Neural cell (in vitro differentiated cells): Measurements from ENCODE around the gene COQ2. TPM values are rescaled to one million over a fixed set of nuclear protein-coding genes. Genes with fewer than 3 reads are reported as not detected.

ENCODE experiments used
- H2AFZ ChIP-seq: fragments of 200-600, 300-800 bp; sonication (generic), shearing (Covaris generic); 2 replicates; pipeline ENCODE4 v1.6.0; 2014; ENCODE audit warnings: low read depth, mild to moderate bottlenecking, antibody characterized with exemption, low read length, moderate library complexity
- H3F3A ChIP-seq: fragments of 200-600 bp; shearing (Covaris generic); 2 replicates; pipeline ENCODE4 v1.6.1; 2016; ENCODE audit warnings: mild to moderate bottlenecking, moderate library complexity, mixed read lengths, antibody characterized with exemption, low read length; ENCODE audit not compliant: insufficient read depth, poor library complexity, severe bottlenecking
- H3K27ac ChIP-seq: fragments of 200-600, 300-800 bp; sonication (generic), shearing (Covaris generic); 2 replicates; pipeline ENCODE4 v1.5.1; 2014; ENCODE audit warnings: mild to moderate bottlenecking, low read length, moderate library complexity
- H3K27me3 ChIP-seq: fragments of 300-800, 200-600 bp; sonication (generic), shearing (Covaris generic); 2 replicates; pipeline ENCODE4 v1.6.0; 2014; ENCODE audit warnings: mild to moderate bottlenecking, low read depth, low read length, moderate library complexity; ENCODE audit not compliant: insufficient read depth
- H3K36me3 ChIP-seq: fragments of 300-800, 200-600 bp; sonication (generic), shearing (Covaris generic); 2 replicates; pipeline ENCODE4 v1.5.1; 2014; ENCODE audit warnings: mild to moderate bottlenecking, antibody characterized with exemption, low read length, moderate library complexity; ENCODE audit not compliant: insufficient read depth
- H3K4me2 ChIP-seq: fragments of 300-800, 200-600 bp; sonication (generic), shearing (Covaris generic); 2 replicates; pipeline ENCODE4 v1.6.0; 2014; ENCODE audit warnings: mild to moderate bottlenecking, low read length
- H3K4me3 ChIP-seq: fragments of 300-800, 200-600 bp; sonication (generic), shearing (Covaris generic); 2 replicates; pipeline ENCODE4 v1.5.1; 2014; ENCODE audit warnings: mild to moderate bottlenecking, low read length, moderate library complexity
- H3K79me2 ChIP-seq: fragments of 200-600 bp; shearing (Covaris generic); replicated peaks from 2 replicates; pipeline ENCODE4 v1.6.0; 2014; ENCODE audit warnings: mild to moderate bottlenecking, low read length, moderate library complexity; ENCODE audit not compliant: insufficient read depth
- H3K9ac ChIP-seq: fragments of 300-800, 200-600 bp; sonication (generic), shearing (Covaris generic); 2 replicates; pipeline ENCODE4 v1.6.1; 2016; ENCODE audit warnings: mild to moderate bottlenecking, low read length, mixed read lengths
- H3K9me2 ChIP-seq: fragments of 200-600 bp; shearing (Covaris generic); 2 replicates; pipeline ENCODE4 v1.6.1; 2016; ENCODE audit warnings: mild to moderate bottlenecking, low read length, mixed read lengths; ENCODE audit not compliant: insufficient read depth
- H3K9me3 ChIP-seq: fragments of 200-600, 300-800 bp; sonication (generic), shearing (Covaris generic); 2 replicates; pipeline ENCODE4 v1.6.1; 2016; ENCODE audit warnings: mild to moderate bottlenecking, mixed run types, low read length, moderate library complexity, mixed read lengths
- H4K20me1 ChIP-seq: fragments of 200-600 bp; shearing (Covaris generic); 2 replicates; pipeline ENCODE4 v1.6.1; 2016; ENCODE audit warnings: mild to moderate bottlenecking, mixed run types; ENCODE audit not compliant: insufficient read depth
- EP300 ChIP-seq: fragments of 450-650 bp; conservative IDR thresholded peaks from 2 replicates; pipeline ENCODE4 v1.6.1; 2014; ENCODE audit warnings: antibody characterized with exemption, mild to moderate bottlenecking, moderate library complexity; ENCODE audit not compliant: poor library complexity, severe bottlenecking
- EZH2 ChIP-seq: fragments of 200-600, 300-800 bp; shearing (Covaris generic), sonication (generic); IDR thresholded peaks from 2 replicates; pipeline ENCODE4 v1.6.1; 2014; ENCODE audit warnings: antibody characterized with exemption, low read length, borderline replicate concordance, mild to moderate bottlenecking; ENCODE audit not compliant: insufficient read depth, poor library complexity, severe bottlenecking
- MXI1 ChIP-seq: fragments of 450-650 bp; conservative IDR thresholded peaks from 2 replicates; pipeline ENCODE4 v1.6.1; 2014; ENCODE audit warnings: antibody characterized with exemption, mild to moderate bottlenecking; ENCODE audit not compliant: poor library complexity, severe bottlenecking
- POLR2AphosphoS5 ChIP-seq: IDR thresholded peaks from 2 replicates; pipeline ENCODE4 v1.6.1; 2012
- RAD21 ChIP-seq: fragments of 450-650 bp; conservative IDR thresholded peaks from 2 replicates; pipeline ENCODE4 v1.6.1; 2014; ENCODE audit warnings: antibody characterized with exemption, mild to moderate bottlenecking, moderate library complexity
- SMC3 ChIP-seq: fragments of 450-650 bp; conservative IDR thresholded peaks from 2 replicates; pipeline ENCODE4 v1.6.1; 2014; ENCODE audit warnings: antibody characterized with exemption, mild to moderate bottlenecking, moderate library complexity; ENCODE audit not compliant: poor library complexity
- TAF1 ChIP-seq: IDR thresholded peaks from 2 replicates; pipeline ENCODE4 v1.6.1; 2012; ENCODE audit warnings: low read depth
- polyA plus RNA-seq: library from polyadenylated mRNA; depleted of rRNA; stranded (reverse); fragments of >200 nt; gene quantifications from 2 replicates; pipeline ENCODE4 v1.2.3, GENCODE V29; 2014
- TF ChIP-seq, protein P1 (sequence below): IDR thresholded peaks from 2 replicates; pipeline ENCODE4 v1.6.1; 2012; ENCODE audit warnings: borderline replicate concordance
- TF ChIP-seq, protein P2 (sequence below): fragments of 450-650 bp; IDR thresholded peaks from 2 replicates; pipeline ENCODE4 v1.5.1; 2014; ENCODE audit warnings: antibody characterized with exemption, mild to moderate bottlenecking, moderate library complexity; ENCODE audit not compliant: poor library complexity, severe bottlenecking

Gene COQ2
- polyA plus RNA-seq, 1 donor from 2014 or later = 19.8 TPM

DNA sequence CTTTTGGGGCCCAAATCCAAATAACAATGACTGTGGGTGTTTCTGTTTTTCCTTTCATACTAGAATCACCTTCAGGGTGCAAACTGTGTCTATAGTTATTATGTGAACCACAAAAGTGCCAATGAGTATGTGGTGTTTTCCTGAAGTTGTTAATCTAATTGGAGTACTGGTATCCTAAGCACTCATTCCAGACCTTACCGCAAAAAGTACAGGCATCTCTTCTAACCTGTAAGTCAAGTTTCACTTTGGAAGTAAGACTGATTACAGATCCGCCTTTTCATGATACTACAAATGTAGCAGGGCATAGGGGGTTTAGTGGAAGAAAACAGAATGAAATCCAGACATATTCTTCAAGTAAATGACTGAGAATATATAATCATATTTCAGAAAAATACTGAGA lies 16.1 kb downstream of the COQ2 start:
- TF ChIP-seq RAD21 (no peak), EP300 (no peak), MXI1 (no peak), EZH2 (no peak), POLR2AphosphoS5 (no peak), TAF1 (no peak), SMC3 (no peak)
- TF ChIP-seq, protein P1, sequence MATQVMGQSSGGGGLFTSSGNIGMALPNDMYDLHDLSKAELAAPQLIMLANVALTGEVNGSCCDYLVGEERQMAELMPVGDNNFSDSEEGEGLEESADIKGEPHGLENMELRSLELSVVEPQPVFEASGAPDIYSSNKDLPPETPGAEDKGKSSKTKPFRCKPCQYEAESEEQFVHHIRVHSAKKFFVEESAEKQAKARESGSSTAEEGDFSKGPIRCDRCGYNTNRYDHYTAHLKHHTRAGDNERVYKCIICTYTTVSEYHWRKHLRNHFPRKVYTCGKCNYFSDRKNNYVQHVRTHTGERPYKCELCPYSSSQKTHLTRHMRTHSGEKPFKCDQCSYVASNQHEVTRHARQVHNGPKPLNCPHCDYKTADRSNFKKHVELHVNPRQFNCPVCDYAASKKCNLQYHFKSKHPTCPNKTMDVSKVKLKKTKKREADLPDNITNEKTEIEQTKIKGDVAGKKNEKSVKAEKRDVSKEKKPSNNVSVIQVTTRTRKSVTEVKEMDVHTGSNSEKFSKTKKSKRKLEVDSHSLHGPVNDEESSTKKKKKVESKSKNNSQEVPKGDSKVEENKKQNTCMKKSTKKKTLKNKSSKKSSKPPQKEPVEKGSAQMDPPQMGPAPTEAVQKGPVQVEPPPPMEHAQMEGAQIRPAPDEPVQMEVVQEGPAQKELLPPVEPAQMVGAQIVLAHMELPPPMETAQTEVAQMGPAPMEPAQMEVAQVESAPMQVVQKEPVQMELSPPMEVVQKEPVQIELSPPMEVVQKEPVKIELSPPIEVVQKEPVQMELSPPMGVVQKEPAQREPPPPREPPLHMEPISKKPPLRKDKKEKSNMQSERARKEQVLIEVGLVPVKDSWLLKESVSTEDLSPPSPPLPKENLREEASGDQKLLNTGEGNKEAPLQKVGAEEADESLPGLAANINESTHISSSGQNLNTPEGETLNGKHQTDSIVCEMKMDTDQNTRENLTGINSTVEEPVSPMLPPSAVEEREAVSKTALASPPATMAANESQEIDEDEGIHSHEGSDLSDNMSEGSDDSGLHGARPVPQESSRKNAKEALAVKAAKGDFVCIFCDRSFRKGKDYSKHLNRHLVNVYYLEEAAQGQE = no peak
- TF ChIP-seq, protein P2, sequence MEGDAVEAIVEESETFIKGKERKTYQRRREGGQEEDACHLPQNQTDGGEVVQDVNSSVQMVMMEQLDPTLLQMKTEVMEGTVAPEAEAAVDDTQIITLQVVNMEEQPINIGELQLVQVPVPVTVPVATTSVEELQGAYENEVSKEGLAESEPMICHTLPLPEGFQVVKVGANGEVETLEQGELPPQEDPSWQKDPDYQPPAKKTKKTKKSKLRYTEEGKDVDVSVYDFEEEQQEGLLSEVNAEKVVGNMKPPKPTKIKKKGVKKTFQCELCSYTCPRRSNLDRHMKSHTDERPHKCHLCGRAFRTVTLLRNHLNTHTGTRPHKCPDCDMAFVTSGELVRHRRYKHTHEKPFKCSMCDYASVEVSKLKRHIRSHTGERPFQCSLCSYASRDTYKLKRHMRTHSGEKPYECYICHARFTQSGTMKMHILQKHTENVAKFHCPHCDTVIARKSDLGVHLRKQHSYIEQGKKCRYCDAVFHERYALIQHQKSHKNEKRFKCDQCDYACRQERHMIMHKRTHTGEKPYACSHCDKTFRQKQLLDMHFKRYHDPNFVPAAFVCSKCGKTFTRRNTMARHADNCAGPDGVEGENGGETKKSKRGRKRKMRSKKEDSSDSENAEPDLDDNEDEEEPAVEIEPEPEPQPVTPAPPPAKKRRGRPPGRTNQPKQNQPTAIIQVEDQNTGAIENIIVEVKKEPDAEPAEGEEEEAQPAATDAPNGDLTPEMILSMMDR = no peak
- Histone ChIP-seq H3K9me3 (no peaks in the 10 kb centered on the region), H3K27me3 (no peaks in the 10 kb centered on the region), H2AFZ (no peak overlapping the region), H3K9ac (no peak overlapping the region), H3K36me3 (no peaks in the 10 kb centered on the region), H4K20me1 (no peaks in the 10 kb centered on the region), H3K4me2 (no peak overlapping the region), H3K79me2 (no peaks in the 10 kb centered on the region), H3K27ac (no peak overlapping the region), H3F3A (no peaks in the 10 kb centered on the region), H3K9me2 (no peaks in the 10 kb centered on the region), H3K4me3 (no peak overlapping the region)

DNA sequence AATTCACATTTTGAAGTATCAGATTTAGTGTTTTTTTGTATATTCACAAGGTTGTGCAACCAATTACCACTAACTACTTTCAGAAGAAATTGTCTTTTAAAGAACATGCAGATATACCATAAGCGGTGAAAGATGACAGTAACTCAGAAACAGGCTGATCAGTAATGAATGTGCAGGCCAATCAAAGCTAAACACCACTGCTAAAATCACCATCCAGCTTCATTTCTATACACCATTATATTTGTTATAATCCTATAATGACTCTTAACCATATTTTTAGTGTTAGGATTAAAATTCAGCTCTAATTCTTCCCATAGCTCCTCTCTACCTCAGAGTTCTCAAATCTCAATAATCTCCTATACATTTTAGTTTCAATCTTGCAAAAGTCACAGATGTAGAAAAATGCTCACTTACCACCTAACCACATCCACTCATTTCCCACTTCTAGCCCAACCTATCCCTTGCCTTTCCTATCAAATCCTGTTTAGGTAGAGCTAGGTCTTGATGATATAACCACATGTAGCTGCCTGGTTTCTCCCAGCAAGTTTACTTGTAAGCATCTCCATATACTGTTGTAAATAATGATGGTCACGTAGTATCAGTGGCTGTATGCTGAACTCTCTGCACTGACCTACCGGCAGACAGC lies 16.6 kb downstream of the COQ2 start:
- no peak for TF ChIP-seq EP300
- no peak for TF ChIP-seq RAD21
- TF ChIP-seq, protein P1 = no peak
- TF ChIP-seq EZH2 = no peak
- TF ChIP-seq, protein P2 = no peak
- TF ChIP-seq SMC3 = no peak
- TF ChIP-seq TAF1 = no peak
- no peak for TF ChIP-seq MXI1
- TF ChIP-seq POLR2AphosphoS5 = no peak
- no peaks in the 10 kb centered on the region for H3K9me2 ChIP-seq

More for the DNA sequence above, 16.6 kb downstream of the COQ2 start:
- no peaks in the 10 kb centered on the region for H3K27me3 ChIP-seq
- no peak overlapping the region for H3K4me2 ChIP-seq
- H3K79me2 ChIP-seq = no peaks in the 10 kb centered on the region
- no peak overlapping the region for H2AFZ ChIP-seq
- no peak overlapping the region for H3K27ac ChIP-seq
- H3K9me3 ChIP-seq = no peaks in the 10 kb centered on the region
- no peaks in the 10 kb centered on the region for H3K36me3 ChIP-seq
- H3K4me3 ChIP-seq = no peak overlapping the region
- H3K9ac ChIP-seq = no peak overlapping the region
- no peaks in the 10 kb centered on the region for H4K20me1 ChIP-seq
- no peaks in the 10 kb centered on the region for H3F3A ChIP-seq
